Superior temporal gyrus (tissue), 1 donor: ENCODE data around the gene GOLGA6L6.
"Not testable (repeated sequence)": the region's sequence is repeated elsewhere in the genome, so short reads cannot be mapped to it uniquely, and the experiment has no call there.

Experiments
- DNase-seq: peaks from one replicate; pipeline ENCODE4 v3.0.0-alpha.2; 2016; ENCODE audit errors: extremely low spot score

The GOLGA6L6 gene

GRCh38 chr15:20541700-20542099 is at the start of gene GOLGA6L6:
Gene GOLGA6L6 (minus strand): TSS chr15:20541800. CDS start chr15:20541709, 91 bp downstream.
- not testable (repeated sequence) for DNase-seq

- not testable (repeated sequence) for DNase-seq
Measured at GRCh38 chr15:20590069-20590468, 48.5 kb upstream of the GOLGA6L6 start.

GRCh38 chr15:20586821-20587220 is 45.2 kb upstream of the GOLGA6L6 start:
- DNase-seq = not testable (repeated sequence)

- not testable (repeated sequence) for DNase-seq
Measured at GRCh38 chr15:20582726-20583115, 41.1 kb upstream of the GOLGA6L6 start.

GRCh38 chr15:20582109-20582725 is 40.6 kb upstream of the GOLGA6L6 start:
- not testable (repeated sequence) for DNase-seq

GRCh38 chr15:20581261-20582108 is 39.9 kb upstream of the GOLGA6L6 start:
- not testable (repeated sequence) for DNase-seq

GRCh38 chr15:20579662-20580061 is 38.1 kb upstream of the GOLGA6L6 start:
- DNase-seq = not testable (repeated sequence)

- DNase-seq = not testable (repeated sequence)
Measured at GRCh38 chr15:20551289-20551688, 9.7 kb upstream of the GOLGA6L6 start.

GRCh38 chr15:20505926-20506658 is 35.5 kb downstream of the GOLGA6L6 start:
- not testable (repeated sequence) for DNase-seq

GRCh38 chr15:20502839-20503238 is 38.8 kb downstream of the GOLGA6L6 start:
- not testable (repeated sequence) for DNase-seq

- DNase-seq = not testable (repeated sequence)
Measured at GRCh38 chr15:20501512-20502222, 39.9 kb downstream of the GOLGA6L6 start.

GRCh38 chr15:20497781-20498180 is 43.8 kb downstream of the GOLGA6L6 start:
- not testable (repeated sequence) for DNase-seq

- DNase-seq = not testable (repeated sequence)
Measured at GRCh38 chr15:20493035-20493434, 48.6 kb downstream of the GOLGA6L6 start.

GRCh38 chr15:20492598-20492997 is 49.0 kb downstream of the GOLGA6L6 start:
- DNase-seq = not testable (repeated sequence)

- not testable (repeated sequence) for DNase-seq
Measured at GRCh38 chr15:20489320-20489719, 52.3 kb downstream of the GOLGA6L6 start.
